H9 (cell line): ENCODE results near the gene TENM4. TPM values are rescaled to one million over a fixed set of nuclear protein-coding genes. Genes with fewer than 3 reads are reported as not detected.

Experiments used
- DNase-seq: peaks from one replicate; pipeline ENCODE4 v3.0.0-alpha.2; 2017
- H2AFZ ChIP-seq: one replicate; pipeline ENCODE4 v1.6.1; 2013; ENCODE audit warnings: mild to moderate bottlenecking, low read length, control low read depth, moderate library complexity
- H2AK5ac ChIP-seq: 2 replicates; pipeline ENCODE4 v1.6.1; 2013; ENCODE audit warnings: low read length, control low read depth, mixed read lengths; ENCODE audit not compliant: insufficient read length
- H2BK120ac ChIP-seq: one replicate; pipeline ENCODE4 v1.6.1; 2013; ENCODE audit warnings: low read depth, mild to moderate bottlenecking, low read length, control low read depth, inconsistent platforms; ENCODE audit not compliant: poor library complexity, severe bottlenecking
- H2BK12ac ChIP-seq: 2 replicates; pipeline ENCODE4 v1.6.1; 2013; ENCODE audit warnings: low read length, control low read depth, mixed read lengths, low read depth; ENCODE audit not compliant: insufficient read length
- H2BK15ac ChIP-seq: 2 replicates; pipeline ENCODE4 v1.6.1; 2013; ENCODE audit warnings: low read depth, low read length, control low read depth
- H2BK20ac ChIP-seq: one replicate; pipeline ENCODE4 v1.6.1; 2013; ENCODE audit warnings: low read depth, mild to moderate bottlenecking, low read length, control low read depth, inconsistent platforms; ENCODE audit not compliant: poor library complexity, severe bottlenecking
- H2BK5ac ChIP-seq: 2 replicates; pipeline ENCODE4 v1.6.1; 2013; ENCODE audit warnings: low read length, control low read depth, mixed read lengths; ENCODE audit not compliant: insufficient read length
- H3K14ac ChIP-seq: 2 replicates; pipeline ENCODE4 v1.6.1; 2013; ENCODE audit warnings: low read length, control low read depth; ENCODE audit not compliant: insufficient read depth
- H3K18ac ChIP-seq: 2 replicates; pipeline ENCODE4 v1.6.1; 2013; ENCODE audit warnings: low read depth, mild to moderate bottlenecking, mixed read lengths, low read length, control low read depth; ENCODE audit not compliant: insufficient read length
- H3K23ac ChIP-seq: 2 replicates; pipeline ENCODE4 v1.6.1; 2013; ENCODE audit warnings: low read length, control low read depth, mixed read lengths, low read depth; ENCODE audit not compliant: insufficient read length
- H3K23me2 ChIP-seq: 2 replicates; pipeline ENCODE4 v1.6.1; 2013; ENCODE audit warnings: low read depth, mild to moderate bottlenecking, mixed read lengths, low read length, control low read depth; ENCODE audit not compliant: insufficient read length, poor library complexity, severe bottlenecking
- H3K27ac ChIP-seq: 2 replicates; pipeline ENCODE4 v1.5.1; 2013; ENCODE audit warnings: low read length, control low read depth, mixed read lengths, low read depth; ENCODE audit not compliant: insufficient read length
- H3K27me3 ChIP-seq: 2 replicates; pipeline ENCODE4 v1.6.1; 2013; ENCODE audit warnings: low read length, control low read depth, inconsistent platforms; ENCODE audit not compliant: insufficient read depth
- H3K4ac ChIP-seq: 2 replicates; pipeline ENCODE4 v1.6.1; 2013; ENCODE audit warnings: low read depth, mild to moderate bottlenecking, control low read depth, inconsistent platforms, low read length, moderate library complexity
- H3K4me1 ChIP-seq: 2 replicates; pipeline ENCODE4 v1.6.1; 2013; ENCODE audit warnings: low read length, control low read depth, inconsistent platforms; ENCODE audit not compliant: insufficient read depth
- H3K4me2 ChIP-seq: 2 replicates; pipeline ENCODE4 v1.6.1; 2013; ENCODE audit warnings: low read length, control low read depth, mixed read lengths; ENCODE audit not compliant: insufficient read length, insufficient read depth
- H3K56ac ChIP-seq: 2 replicates; pipeline ENCODE4 v1.6.1; 2013; ENCODE audit warnings: low read depth, mild to moderate bottlenecking, mixed read lengths, low read length, control low read depth; ENCODE audit not compliant: insufficient read length
- H3K79me1 ChIP-seq: 2 replicates; pipeline ENCODE4 v1.6.1; 2013; ENCODE audit warnings: low read depth, mild to moderate bottlenecking, moderate library complexity, low read length, control low read depth, inconsistent platforms; ENCODE audit not compliant: insufficient read depth, poor library complexity, severe bottlenecking
- H3K79me2 ChIP-seq: 2 replicates; pipeline ENCODE4 v1.6.1; 2013; ENCODE audit warnings: low read length, control low read depth, inconsistent platforms; ENCODE audit not compliant: insufficient read depth
- H3K9ac ChIP-seq: 2 replicates; pipeline ENCODE4 v1.6.1; 2013; ENCODE audit warnings: low read length, control low read depth, mixed read lengths; ENCODE audit not compliant: insufficient read length; ENCODE audit errors: extremely low read depth
- H3K9me3 ChIP-seq: one replicate; pipeline ENCODE4 v1.6.1; 2013; ENCODE audit warnings: low read depth, low read length, inconsistent platforms; ENCODE audit not compliant: control insufficient read depth
- H3T11ph ChIP-seq: one replicate; pipeline ENCODE4 v1.6.1; 2013; ENCODE audit warnings: mild to moderate bottlenecking, low read length, control low read depth, inconsistent platforms
- H4K20me1 ChIP-seq: one replicate; pipeline ENCODE4 v1.6.1; 2013; ENCODE audit not compliant: control insufficient read depth, insufficient read length, insufficient read depth
- H4K5ac ChIP-seq: 2 replicates; pipeline ENCODE4 v1.6.1; 2013; ENCODE audit warnings: low read depth, mild to moderate bottlenecking, mixed read lengths, low read length, control low read depth; ENCODE audit not compliant: insufficient read length
- H4K8ac ChIP-seq: replicated peaks from 2 replicates; pipeline ENCODE4 v1.6.1; 2013; ENCODE audit warnings: low read length, control low read depth, mixed read lengths, low read depth; ENCODE audit not compliant: insufficient read length
- H4K91ac ChIP-seq: 2 replicates; pipeline ENCODE4 v1.6.1; 2013; ENCODE audit warnings: low read depth, mild to moderate bottlenecking, moderate library complexity, mixed read lengths, low read length, control low read depth; ENCODE audit not compliant: insufficient read length
- H3K27ac Mint-ChIP-seq, 3 experiments: 2 replicates in 2 of 3; 3 replicates in 1 of 3; pipeline ENCODE4 v1.8.0; 2020 to 2021; ENCODE audit warnings: mixed read lengths in 3 of 3, mild to moderate bottlenecking in 1 of 3, moderate library complexity in 1 of 3
- H3K27me3 Mint-ChIP-seq: 2 replicates; pipeline ENCODE4 v1.8.0; 2021; ENCODE audit warnings: low read depth, mild to moderate bottlenecking, moderate library complexity, mixed read lengths
- H3K36me3 Mint-ChIP-seq, 3 experiments: 2 replicates in 2 of 3; 3 replicates in 1 of 3; pipeline ENCODE4 v1.8.0; 2020 to 2021; ENCODE audit warnings: low read depth in 3 of 3, mixed read lengths in 3 of 3; ENCODE audit not compliant: insufficient read depth in 1 of 3
- H3K4me1 Mint-ChIP-seq, 2 experiments: 2 replicates each; pipeline ENCODE4 v1.8.0; 2020; ENCODE audit warnings: mixed read lengths in 2 of 2
- H3K4me3 Mint-ChIP-seq, 2 experiments: 2 replicates in 1 of 2; 3 replicates in 1 of 2; pipeline ENCODE4 v1.8.0; 2020 to 2021; ENCODE audit warnings: mild to moderate bottlenecking in 2 of 2, mixed read lengths in 2 of 2, moderate library complexity in 1 of 2
- H3K9me3 Mint-ChIP-seq, 2 experiments: 2 replicates in 1 of 2; 3 replicates in 1 of 2; pipeline ENCODE4 v1.8.0; 2020; ENCODE audit warnings: mild to moderate bottlenecking in 2 of 2, mixed read lengths in 2 of 2, moderate library complexity in 1 of 2
- WGBS: extraction: QIAGEN DNeasy Blood & Tissue Kit; methylation state at CpG from one replicate; pipeline ENCODE4 v1.1.7; 2013; ENCODE audit warnings: missing lambda C conversion rate, low lambda C conversion rate, mixed read lengths; ENCODE audit not compliant: insufficient read length; ENCODE audit errors: extremely low coverage; 5-methylcytosine and 5-hydroxymethylcytosine counted together
- total RNA-seq: library from RNA; stranded (reverse); gene quantifications from 2 replicates; pipeline ENCODE4 v1.2.1, GENCODE V29; 2021
- TF ChIP-seq, protein P1 (sequence below): fragments of 200-600 bp; sonication (generic); conservative IDR thresholded peaks from 3 replicates; pipeline ENCODE4 v1.8.0; 2021; ENCODE audit warnings: antibody characterized with exemption, mild to moderate bottlenecking

TENM4 gene
- total RNA-seq, 1 experiment from 2014 or later: 4.6 TPM

DNA sequence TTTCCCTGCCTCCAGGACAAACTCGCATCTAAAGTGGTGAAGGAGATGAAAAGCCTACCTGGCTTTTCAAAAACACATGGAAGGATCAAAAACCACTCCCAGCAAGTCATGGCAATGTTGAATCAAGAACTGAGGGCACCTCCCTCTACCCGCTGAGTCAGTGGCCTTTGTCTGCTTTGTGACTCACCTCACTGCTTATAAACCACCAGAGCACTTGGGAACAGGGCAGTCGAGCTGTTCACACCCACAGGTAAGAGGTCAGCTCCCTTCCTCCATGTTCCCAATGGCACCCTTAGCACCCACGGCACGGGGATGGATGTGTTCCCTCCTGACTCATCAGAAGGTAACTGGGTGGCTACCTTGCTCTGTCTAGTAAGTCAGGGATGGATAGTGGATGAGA, 21.7 kb downstream of the TENM4 start:
- Histone ChIP-seq H3K4ac (no peak overlapping the region), H3K18ac (no peak overlapping the region), H3K79me2 (no peaks in the 10 kb centered on the region), H2AFZ (no peak overlapping the region), H2BK20ac (no peak overlapping the region), H3K9me3 (no peaks in the 10 kb centered on the region), H3K56ac (no peak overlapping the region), H2BK5ac (no peak overlapping the region), H2BK120ac (no peak overlapping the region), H3K4me1 (no peaks in the 10 kb centered on the region), H3K27ac (no peak overlapping the region), H4K8ac (no peak overlapping the region), H2BK12ac (no peak overlapping the region), H3K4me2 (no peak overlapping the region), H2AK5ac (no peak overlapping the region), H4K91ac (no peak overlapping the region), H4K5ac (no peak overlapping the region), H2BK15ac (no peak overlapping the region), H3K9ac (no peak overlapping the region), H3K27me3 (no peaks in the 10 kb centered on the region), H4K20me1 (no peaks in the 10 kb centered on the region), H3K23ac (no peak overlapping the region), H3K23me2 (no peaks in the 10 kb centered on the region), H3T11ph (no peak overlapping the region), H3K14ac (no peak overlapping the region; the same call in 1 of the 2 replicates), H3K79me1 (no peaks in the 10 kb centered on the region)
- no peak overlapping the region for H3K4me3 Mint-ChIP-seq
- H3K9me3 Mint-ChIP-seq: peaks cover 9 to 13% of the 10 kb centered on the region in 2 experiments
- DNase-seq: no peak
- no peak overlapping the region for H3K27ac Mint-ChIP-seq
- no CpG with 5 or more reads among the region's 5 CpGs for WGBS
- peaks cover 25 to 43% of the 10 kb centered on the region in 2 experiments for H3K4me1 Mint-ChIP-seq
- TF ChIP-seq, protein P1, sequence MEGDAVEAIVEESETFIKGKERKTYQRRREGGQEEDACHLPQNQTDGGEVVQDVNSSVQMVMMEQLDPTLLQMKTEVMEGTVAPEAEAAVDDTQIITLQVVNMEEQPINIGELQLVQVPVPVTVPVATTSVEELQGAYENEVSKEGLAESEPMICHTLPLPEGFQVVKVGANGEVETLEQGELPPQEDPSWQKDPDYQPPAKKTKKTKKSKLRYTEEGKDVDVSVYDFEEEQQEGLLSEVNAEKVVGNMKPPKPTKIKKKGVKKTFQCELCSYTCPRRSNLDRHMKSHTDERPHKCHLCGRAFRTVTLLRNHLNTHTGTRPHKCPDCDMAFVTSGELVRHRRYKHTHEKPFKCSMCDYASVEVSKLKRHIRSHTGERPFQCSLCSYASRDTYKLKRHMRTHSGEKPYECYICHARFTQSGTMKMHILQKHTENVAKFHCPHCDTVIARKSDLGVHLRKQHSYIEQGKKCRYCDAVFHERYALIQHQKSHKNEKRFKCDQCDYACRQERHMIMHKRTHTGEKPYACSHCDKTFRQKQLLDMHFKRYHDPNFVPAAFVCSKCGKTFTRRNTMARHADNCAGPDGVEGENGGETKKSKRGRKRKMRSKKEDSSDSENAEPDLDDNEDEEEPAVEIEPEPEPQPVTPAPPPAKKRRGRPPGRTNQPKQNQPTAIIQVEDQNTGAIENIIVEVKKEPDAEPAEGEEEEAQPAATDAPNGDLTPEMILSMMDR: no peak
- no peaks in the 10 kb centered on the region; the same call in none of the 2 replicates for H3K27me3 Mint-ChIP-seq
- H3K36me3 Mint-ChIP-seq: peaks cover 2 to 12% (median 9%) of the 10 kb centered on the region in 3 experiments; a peak in 6 of 7 replicates
